GM13976 (cell line): ENCODE data around the gene DPH6.

Experiments used
- DNase-seq: peaks from one replicate; pipeline ENCODE4 v3.0.0; 2012; ENCODE audit warnings: low spot score
- CTCF ChIP-seq: IDR thresholded peaks from 2 replicates; pipeline ENCODE4 v1.5.1; 2012; ENCODE audit warnings: borderline replicate concordance, mild to moderate bottlenecking; ENCODE audit not compliant: insufficient read depth; ENCODE audit errors: extremely low read depth, missing control alignments, control extremely low read depth
- in situ Hi-C: fragments of 300-500 bp; cut with MboI; formaldehyde crosslinking; loops from one replicate; pipeline ENCODE4 v1.12.0; 2022; ENCODE audit warnings: low sequenced_read_pairs, mixed read lengths, inconsistent platforms; ENCODE audit not compliant: unreplicated experiment

The DPH6 gene

GRCh38 chr15:35530698-35531097 is 15.3 kb downstream of the DPH6 start:
- TF ChIP-seq CTCF, result no peak
- no peak for DNase-seq
- in situ Hi-C loops, result no loop called here

GRCh38 chr15:35529784-35530183 is 16.2 kb downstream of the DPH6 start:
- no peak for TF ChIP-seq CTCF
- in situ Hi-C loops, result no loop called here
- no peak for DNase-seq

DNA sequence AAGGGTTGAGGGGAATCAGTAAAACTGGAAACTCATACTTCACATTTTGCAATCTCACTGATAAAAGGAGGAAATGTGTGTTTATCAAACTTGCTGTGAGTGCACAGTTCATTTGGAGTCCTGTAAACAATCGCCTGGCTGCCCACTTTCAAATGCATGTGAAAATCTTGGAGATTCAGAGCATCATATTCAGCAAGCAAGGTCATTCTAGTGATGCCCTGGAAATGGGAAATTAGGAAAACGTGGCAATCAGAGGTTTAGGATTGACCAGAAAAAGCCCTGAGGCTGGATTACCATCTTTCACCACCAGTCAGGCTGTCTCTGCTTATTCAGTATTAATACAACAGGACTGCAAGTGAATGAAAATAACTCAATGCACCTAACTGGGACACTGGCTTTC is 23.9 kb downstream of the DPH6 start:
- no peak for TF ChIP-seq CTCF
- in situ Hi-C loops, result loop anchor here (25.0 kb wide), 1 partner anchor 1590 kb away; the partner anchor contains the start of gene MEIS2
- DNase-seq, result no peak

DNA sequence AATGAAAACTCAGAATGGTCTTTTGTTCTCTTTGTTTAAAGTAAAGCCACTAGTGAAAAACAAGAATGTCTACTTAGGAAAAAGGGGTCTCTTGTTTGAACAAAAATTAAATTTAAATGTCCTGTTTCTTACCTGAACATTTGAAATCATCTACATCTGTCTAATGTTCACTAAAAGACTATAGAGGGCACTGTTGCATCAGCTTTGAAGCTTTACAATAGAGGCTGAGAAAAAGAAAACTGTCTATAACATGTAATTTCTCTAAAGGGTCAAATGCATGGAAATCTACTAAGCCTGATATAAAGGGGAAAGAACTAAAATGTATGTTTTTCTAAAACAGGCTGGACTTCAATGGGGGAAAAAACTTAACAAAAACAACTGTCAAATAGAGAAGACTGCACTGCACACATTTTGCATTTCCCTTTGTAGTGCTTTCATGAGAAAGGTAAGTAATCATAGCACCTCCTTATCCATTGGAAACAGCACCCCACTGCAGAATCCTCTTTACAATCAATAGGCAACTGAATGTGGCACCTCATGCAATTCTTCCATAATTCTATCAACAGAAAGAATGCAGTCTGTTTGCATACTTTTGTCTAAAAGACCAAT is 26.3 kb downstream of the DPH6 start:
- in situ Hi-C loops, result loop anchor here (25.0 kb wide), 1 partner anchor 1593 kb away; the partner anchor contains the start of gene MEIS2
- TF ChIP-seq CTCF, result peak; percentile 41
- peak; percentile 13 for DNase-seq

GRCh38 chr15:35519052-35519451 is 26.9 kb downstream of the DPH6 start:
- in situ Hi-C loops, result loop anchor here (25.0 kb wide), 1 partner anchor 1593 kb away; the partner anchor contains the start of gene MEIS2
- DNase-seq, result no peak
- TF ChIP-seq CTCF, result no peak

DNA sequence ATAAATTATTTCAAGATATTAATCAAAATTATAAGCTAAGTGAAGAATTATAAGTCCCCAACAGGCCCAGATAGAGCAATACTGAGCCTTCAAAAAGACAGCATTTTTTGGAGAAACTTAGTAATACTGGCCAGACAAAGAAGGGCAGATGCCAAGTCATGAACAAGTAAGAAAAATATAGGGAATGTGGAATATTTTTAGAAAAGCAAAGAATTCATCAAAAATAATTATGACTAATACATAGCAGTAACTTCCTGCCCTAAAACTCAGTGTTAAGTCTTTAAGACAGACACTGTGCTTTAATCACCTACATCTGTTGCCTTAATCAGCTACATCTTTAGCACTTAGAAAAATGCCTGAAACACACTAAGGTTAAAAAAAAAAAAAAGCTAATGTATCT is 31.2 kb downstream of the DPH6 start:
- no peak for DNase-seq
- TF ChIP-seq CTCF, result no peak
- in situ Hi-C loops, result loop anchor here (25.0 kb wide), 1 partner anchor 1598 kb away; the partner anchor contains the start of gene MEIS2
